Left ventricle myocardium inferior (tissue), 1 donor: ENCODE data around the gene POLH. TPM values are rescaled to one million over a fixed set of nuclear protein-coding genes. Genes with fewer than 3 reads are reported as not detected.
"Not testable (repeated sequence)": the region's sequence is repeated elsewhere in the genome, so short reads cannot be mapped to it uniquely, and the experiment has no call there.

ENCODE experiments used
- DNase-seq: peaks from one replicate; pipeline ENCODE4 v3.0.0-alpha.2; 2020
- H3K27ac ChIP-seq: fragments of 200-600 bp; replicated peaks from 2 replicates; pipeline ENCODE4 v1.8.0; 2021
- H3K27me3 ChIP-seq: fragments of 200-600 bp; 2 replicates; pipeline ENCODE4 v1.8.0; 2021; ENCODE audit warnings: low read depth
- H3K36me3 ChIP-seq: fragments of 200-600 bp; 2 replicates; pipeline ENCODE4 v1.8.0; 2021
- H3K4me1 ChIP-seq: fragments of 200-600 bp; 2 replicates; pipeline ENCODE4 v1.8.0; 2021
- H3K4me3 ChIP-seq: fragments of 200-600 bp; 2 replicates; pipeline ENCODE4 v1.8.0; 2021; ENCODE audit warnings: mild to moderate bottlenecking, moderate library complexity
- H3K9me3 ChIP-seq: fragments of 200-600 bp; replicated peaks from 2 replicates; pipeline ENCODE4 v1.8.0; 2021
- intact Hi-C: fragments of 100-400 bp; cut with micrococcal nuclease; formaldehyde crosslinking; loops from one replicate; pipeline ENCODE4 v1.11.0; 2022
- total RNA-seq: library from RNA; stranded (reverse); fragmentation: NEBNext Ultra II Directional; extraction: Animal tissue kit (Norgen Biotek cat#: 25700); gene quantifications from one replicate; pipeline ENCODE4 v1.2.1, GENCODE V29; 2021
- TF ChIP-seq, protein P1 (sequence below): fragments of 200-600 bp; IDR thresholded peaks from 2 replicates; pipeline ENCODE4 v1.8.0; 2021; ENCODE audit warnings: antibody characterized with exemption, mild to moderate bottlenecking, borderline replicate concordance
- donor health status: DM: no; HTN: yes; CAD: no; lungs with severe emphysema.

POLH gene
- total RNA-seq, 1 donor from 2014 or later: 7.9 TPM

DNA sequence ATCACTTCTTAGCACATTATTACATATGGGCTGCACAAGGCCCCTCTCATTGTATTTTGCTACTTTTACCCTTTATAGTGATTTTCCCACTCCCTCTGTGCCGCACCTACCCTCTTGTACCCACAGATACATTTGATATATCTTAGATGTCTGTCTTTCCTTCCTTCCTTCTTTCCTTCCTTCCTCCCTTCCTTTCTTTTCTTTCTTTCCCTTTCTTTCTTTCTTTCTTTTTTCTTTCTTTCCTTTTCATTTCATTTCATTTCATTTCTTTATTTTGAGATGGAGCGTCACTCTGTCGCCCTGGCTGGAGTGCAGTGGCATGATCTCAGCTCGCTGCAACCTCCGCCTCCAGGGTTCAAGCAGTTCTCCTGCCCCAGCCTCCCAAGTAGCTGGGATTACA is 12.2 kb downstream of the POLH start:
- H3K36me3 ChIP-seq: peaks cover 81% of the 10 kb centered on the region
- H3K4me3 ChIP-seq: no peak overlapping the region
- no peak overlapping the region for H3K27ac ChIP-seq
- H3K9me3 ChIP-seq: no peaks in the 10 kb centered on the region
- intact Hi-C loops: no loop called here
- no peaks in the 10 kb centered on the region for H3K4me1 ChIP-seq
- H3K27me3 ChIP-seq: no peaks in the 10 kb centered on the region
- TF ChIP-seq, protein P1, sequence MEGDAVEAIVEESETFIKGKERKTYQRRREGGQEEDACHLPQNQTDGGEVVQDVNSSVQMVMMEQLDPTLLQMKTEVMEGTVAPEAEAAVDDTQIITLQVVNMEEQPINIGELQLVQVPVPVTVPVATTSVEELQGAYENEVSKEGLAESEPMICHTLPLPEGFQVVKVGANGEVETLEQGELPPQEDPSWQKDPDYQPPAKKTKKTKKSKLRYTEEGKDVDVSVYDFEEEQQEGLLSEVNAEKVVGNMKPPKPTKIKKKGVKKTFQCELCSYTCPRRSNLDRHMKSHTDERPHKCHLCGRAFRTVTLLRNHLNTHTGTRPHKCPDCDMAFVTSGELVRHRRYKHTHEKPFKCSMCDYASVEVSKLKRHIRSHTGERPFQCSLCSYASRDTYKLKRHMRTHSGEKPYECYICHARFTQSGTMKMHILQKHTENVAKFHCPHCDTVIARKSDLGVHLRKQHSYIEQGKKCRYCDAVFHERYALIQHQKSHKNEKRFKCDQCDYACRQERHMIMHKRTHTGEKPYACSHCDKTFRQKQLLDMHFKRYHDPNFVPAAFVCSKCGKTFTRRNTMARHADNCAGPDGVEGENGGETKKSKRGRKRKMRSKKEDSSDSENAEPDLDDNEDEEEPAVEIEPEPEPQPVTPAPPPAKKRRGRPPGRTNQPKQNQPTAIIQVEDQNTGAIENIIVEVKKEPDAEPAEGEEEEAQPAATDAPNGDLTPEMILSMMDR: no peak
- no peak for DNase-seq

DNA sequence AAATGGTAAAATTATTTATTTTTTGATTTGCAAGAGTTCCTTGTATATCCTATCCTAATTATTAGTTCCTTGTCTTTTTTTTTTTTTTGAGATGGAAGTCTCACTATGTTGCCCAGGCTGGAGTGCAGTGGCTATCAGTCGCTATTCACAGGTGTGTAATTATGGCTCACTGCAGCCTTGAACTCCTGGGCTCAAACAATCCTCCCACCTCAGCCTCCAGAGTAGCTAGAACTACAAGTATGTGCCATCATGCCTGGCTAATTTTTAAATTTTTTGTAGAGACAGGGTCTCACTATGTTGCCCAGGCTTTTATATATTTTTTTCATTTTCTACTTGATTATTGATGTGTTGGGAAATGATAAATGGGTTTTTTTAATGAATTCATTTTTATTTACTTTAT is 13.6 kb downstream of the POLH start:
- H3K9me3 ChIP-seq, H3K4me1 ChIP-seq, DNase-seq, intact Hi-C loops, H3K27me3 ChIP-seq, H3K4me3 ChIP-seq, H3K27ac ChIP-seq: not testable (repeated sequence)
- peaks cover 68% of the 10 kb centered on the region for H3K36me3 ChIP-seq

DNA sequence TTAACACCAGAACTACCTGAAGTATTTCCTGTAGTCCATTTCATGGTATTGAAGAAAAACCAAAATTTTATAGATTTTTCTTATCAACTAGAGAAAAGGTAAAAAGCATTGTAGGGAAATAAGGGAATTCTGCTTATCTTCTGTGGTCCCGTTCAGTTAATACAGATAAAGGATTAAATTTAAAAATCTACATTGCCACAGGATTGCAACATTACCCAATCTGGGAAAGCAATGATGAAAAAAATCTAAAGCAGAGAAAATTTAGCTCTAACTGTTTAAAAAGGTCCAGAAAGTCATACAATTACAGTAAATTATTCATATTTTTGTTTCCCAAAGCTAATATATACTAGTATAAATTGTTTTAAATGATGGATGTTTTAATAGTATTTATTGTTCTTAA is 18.0 kb downstream of the POLH start:
- no peaks in the 10 kb centered on the region for H3K9me3 ChIP-seq
- H3K4me1 ChIP-seq: no peaks in the 10 kb centered on the region
- TF ChIP-seq, protein P1: no peak
- no peaks in the 10 kb centered on the region for H3K27me3 ChIP-seq
- no peak overlapping the region for H3K27ac ChIP-seq
- no peak for DNase-seq
- peaks cover 43% of the 10 kb centered on the region for H3K36me3 ChIP-seq
- H3K4me3 ChIP-seq: no peak overlapping the region
- intact Hi-C loops: no loop called here

DNA sequence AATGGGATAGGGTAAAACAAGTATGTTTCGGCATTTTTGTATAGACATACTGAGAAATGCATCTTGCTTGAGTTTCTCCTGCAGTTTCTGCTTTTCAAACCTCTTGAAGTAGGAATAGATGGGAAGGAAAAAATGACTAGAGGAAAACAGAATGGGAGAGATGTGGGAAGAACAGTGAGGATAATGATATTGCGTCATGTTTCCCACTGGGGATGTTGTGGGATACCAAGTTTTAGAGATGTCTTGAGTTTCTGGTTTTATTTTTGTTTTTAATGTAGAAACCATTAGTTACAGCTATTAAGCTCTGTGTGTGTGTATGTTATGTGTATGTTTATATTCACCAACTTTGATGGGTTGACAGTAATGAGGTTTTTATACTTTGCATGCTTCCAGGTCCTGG is 24.6 kb downstream of the POLH start:
- no peak overlapping the region for H3K27ac ChIP-seq
- no peak overlapping the region for H3K4me3 ChIP-seq
- no peaks in the 10 kb centered on the region for H3K9me3 ChIP-seq
- no peaks in the 10 kb centered on the region for H3K4me1 ChIP-seq
- TF ChIP-seq, protein P1: no peak
- intact Hi-C loops: loop anchor here (10.0 kb wide), 1 partner anchor 474 kb away; no protein-coding TSS in a partner anchor
- no peaks in the 10 kb centered on the region for H3K27me3 ChIP-seq
- no peak for DNase-seq
- H3K36me3 ChIP-seq: peaks cover 62% of the 10 kb centered on the region

DNA sequence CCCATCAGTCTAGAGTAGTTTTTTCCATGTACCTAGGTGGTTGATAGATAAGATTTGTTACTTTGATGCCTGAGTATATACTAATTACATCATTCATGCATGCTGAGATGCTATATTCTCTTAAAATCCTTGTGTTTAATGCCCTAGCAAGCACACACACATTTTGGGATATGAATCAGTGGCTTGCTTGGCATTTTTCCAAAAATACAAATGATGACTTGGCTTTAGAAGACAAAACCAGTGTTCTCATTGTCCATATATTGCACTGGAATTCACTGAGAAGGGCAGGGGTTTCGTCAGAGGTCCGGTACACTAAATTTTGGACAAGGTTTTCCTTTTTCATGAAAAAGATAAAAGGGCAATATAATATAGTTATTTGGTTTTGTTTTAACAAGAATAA is 28.2 kb downstream of the POLH start:
- Histone ChIP-seq H3K27ac (no peak overlapping the region), H3K4me3 (no peak overlapping the region), H3K27me3 (no peaks in the 10 kb centered on the region), H3K36me3 (peaks cover 61% of the 10 kb centered on the region), H3K4me1 (peaks cover 7% of the 10 kb centered on the region), H3K9me3 (no peaks in the 10 kb centered on the region)
- no peak for DNase-seq
- intact Hi-C loops: loop anchor here (10.0 kb wide), 1 partner anchor 471 kb away; no protein-coding TSS in a partner anchor
- TF ChIP-seq, protein P1: no peak

DNA sequence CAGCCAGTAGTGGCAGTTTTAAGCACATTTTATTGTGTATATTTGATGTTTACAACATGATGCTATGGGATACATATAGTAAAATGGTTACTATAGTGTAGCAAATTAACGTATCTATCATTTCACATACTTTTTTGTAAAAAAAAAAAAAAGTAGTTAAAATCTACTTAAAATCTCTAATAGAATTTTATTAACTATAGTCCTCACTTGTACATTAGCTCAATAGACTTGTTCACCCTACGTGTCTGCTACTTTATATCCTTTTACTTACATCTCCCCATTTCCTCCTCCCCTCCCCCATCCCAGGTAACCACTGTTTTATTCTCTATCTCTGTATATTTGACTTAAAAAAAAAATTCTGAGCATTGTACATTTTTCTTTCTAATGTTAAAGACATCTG is 30.0 kb downstream of the POLH start:
- H3K27me3 ChIP-seq: no peaks in the 10 kb centered on the region
- H3K9me3 ChIP-seq: no peaks in the 10 kb centered on the region
- TF ChIP-seq, protein P1: no peak
- H3K4me1 ChIP-seq: peaks cover 7% of the 10 kb centered on the region
- DNase-seq: no peak
- no peak overlapping the region for H3K4me3 ChIP-seq
- H3K27ac ChIP-seq: no peak overlapping the region
- intact Hi-C loops: loop anchor here (10.0 kb wide), 1 partner anchor 469 kb away; no protein-coding TSS in a partner anchor
- peaks cover 72% of the 10 kb centered on the region for H3K36me3 ChIP-seq
